H1 (cell line): ENCODE measurements around the gene CCDC138. TPM values are rescaled to one million over a fixed set of nuclear protein-coding genes. Genes with fewer than 3 reads are reported as not detected.

Experiments used
- CTCF ChIA-PET: fragments of 300-600 bp; sonication (Branson Sonifier 250); formaldehyde crosslinking; loops from one replicate; lab custom pipeline; 2021; ENCODE audit not compliant: partially characterized antibody; lab: Charles Lee
- POLR2A ChIA-PET: fragments of 300-600 bp; sonication (Branson Sonifier 250); formaldehyde crosslinking; loops from one replicate; lab custom pipeline; 2021; ENCODE audit warnings: inconsistent platforms; ENCODE audit not compliant: partially characterized antibody; lab: Charles Lee
- DNase-seq, 2 experiments: peaks; one replicate each; pipeline versions ENCODE4 v3.0.0 to v3.0.0-alpha.2; 2010 to 2022; ENCODE audit warnings: low spot score in 2 of 2, low read depth in 1 of 2, mixed read lengths in 1 of 2
- FAIRE-seq: peaks from 2 replicates; lab custom pipeline; 2011; peaks lifted over from hg19 to GRCh38; lab: Jason Lieb, UNC
- H2AFZ ChIP-seq: 2 replicates; pipeline ENCODE4 v1.8.1; 2012; ENCODE audit warnings: low read length, inconsistent platforms
- H2AK5ac ChIP-seq: 2 replicates; pipeline ENCODE4 v1.6.1; 2013; ENCODE audit warnings: low read depth, low read length
- H2BK120ac ChIP-seq: replicated peaks from 2 replicates; pipeline ENCODE3; 2013; ENCODE audit warnings: low read depth, low read length, inconsistent platforms
- H2BK12ac ChIP-seq: 2 replicates; pipeline ENCODE4 v1.6.1; 2013; ENCODE audit warnings: low read depth, low read length
- H2BK15ac ChIP-seq: 2 replicates; pipeline ENCODE4 v1.6.1; 2013; ENCODE audit warnings: low read length
- H2BK20ac ChIP-seq: 2 replicates; pipeline ENCODE4 v1.6.1; 2013; ENCODE audit warnings: low read length
- H2BK5ac ChIP-seq: 2 replicates; pipeline ENCODE4 v1.6.1; 2013; ENCODE audit warnings: low read depth, low read length
- H3K14ac ChIP-seq: 2 replicates; pipeline ENCODE4 v1.6.1; 2013; ENCODE audit warnings: inconsistent platforms; ENCODE audit not compliant: insufficient read length
- H3K18ac ChIP-seq: 2 replicates; pipeline ENCODE4 v1.6.1; 2013; ENCODE audit warnings: low read length; ENCODE audit errors: extremely low read depth
- H3K23ac ChIP-seq: 2 replicates; pipeline ENCODE4 v1.6.1; 2013; ENCODE audit warnings: inconsistent platforms; ENCODE audit not compliant: insufficient read length
- H3K23me2 ChIP-seq: 2 replicates; pipeline ENCODE4 v1.6.1; 2013; ENCODE audit warnings: low read depth, low read length
- H3K27ac ChIP-seq: 2 replicates; pipeline ENCODE4 v1.6.1; 2011; ENCODE audit warnings: low read depth, low read length, inconsistent platforms
- H3K27me3 ChIP-seq, 4 experiments: replicated peaks in 1 of 4; 1 replicate in 1 of 4; 2 replicates in 3 of 4; pipeline versions ENCODE4 v1.6.1 to v1.8.1; 2011 to 2013; ENCODE audit warnings: low read length in 3 of 4, mild to moderate bottlenecking in 3 of 4, inconsistent platforms in 2 of 4, mixed read lengths in 2 of 4, moderate library complexity in 1 of 4; ENCODE audit not compliant: control insufficient read depth in 3 of 4, insufficient read depth in 3 of 4; ENCODE audit errors: extremely low read depth in 1 of 4
- H3K36me3 ChIP-seq, 4 experiments: 2 replicates each; pipeline versions ENCODE4 v1.6.1 to v1.8.1; 2011 to 2013; ENCODE audit warnings: mild to moderate bottlenecking in 4 of 4, low read length in 3 of 4, moderate library complexity in 2 of 4, control low read depth in 1 of 4, inconsistent platforms in 1 of 4; ENCODE audit not compliant: insufficient read depth in 4 of 4, control insufficient read depth in 2 of 4
- H3K4ac ChIP-seq: replicated peaks from 2 replicates; pipeline ENCODE3; 2013; ENCODE audit warnings: low read length, low read depth, mixed read lengths, inconsistent platforms; ENCODE audit not compliant: insufficient read length
- H3K4me1 ChIP-seq, 4 experiments: replicated peaks in 1 of 4; 1 replicate in 1 of 4; 2 replicates in 3 of 4; pipeline versions ENCODE4 v1.6.1 to v1.8.1; 2011 to 2013; ENCODE audit warnings: low read length in 3 of 4, inconsistent platforms in 2 of 4, mixed read lengths in 1 of 4; ENCODE audit not compliant: insufficient read depth in 4 of 4, control insufficient read depth in 3 of 4
- H3K4me2 ChIP-seq, 2 experiments: 2 replicates each; pipeline versions ENCODE4 v1.6.1 to v1.8.1; 2011 to 2013; ENCODE audit warnings: low read depth in 2 of 2, low read length in 2 of 2, control low read depth in 1 of 2, inconsistent platforms in 1 of 2, mild to moderate bottlenecking in 1 of 2; ENCODE audit not compliant: insufficient read depth in 1 of 2
- H3K4me3 ChIP-seq, 4 experiments: fragments of 200-600, 300-600 bp in 1 of 4; sonication (generic), shearing (Covaris generic), sonication (Bioruptor Twin) in 1 of 4; 2 replicates each; pipeline versions ENCODE4 v1.5.1 to v1.8.1; 2011 to 2016; ENCODE audit warnings: low read length in 4 of 4, low read depth in 3 of 4, control low read depth in 2 of 4, inconsistent platforms in 2 of 4, mild to moderate bottlenecking in 2 of 4, mixed read lengths in 1 of 4, moderate library complexity in 1 of 4; ENCODE audit not compliant: insufficient read depth in 2 of 4; ENCODE audit errors: extremely low read depth in 1 of 4
- H3K56ac ChIP-seq: replicated peaks from 2 replicates; pipeline ENCODE3; 2013; ENCODE audit warnings: low read depth, mild to moderate bottlenecking, mixed read lengths, low read length, inconsistent platforms; ENCODE audit not compliant: insufficient read length
- H3K79me1 ChIP-seq: 2 replicates; pipeline ENCODE4 v1.6.1; 2013; ENCODE audit warnings: low read depth, low read length, control low read depth
- H3K79me2 ChIP-seq, 2 experiments: 2 replicates each; pipeline versions ENCODE4 v1.6.1 to v1.8.1; 2012 to 2013; ENCODE audit warnings: low read length in 2 of 2, mild to moderate bottlenecking in 2 of 2, inconsistent platforms in 1 of 2; ENCODE audit not compliant: insufficient read depth in 2 of 2, control insufficient read depth in 1 of 2
- H3K9ac ChIP-seq, 4 experiments: replicated peaks in 1 of 4; 1 replicate in 1 of 4; 2 replicates in 3 of 4; pipeline versions ENCODE4 v1.6.1 to v1.8.1; 2011 to 2013; ENCODE audit warnings: low read depth in 3 of 4, low read length in 3 of 4, control low read depth in 2 of 4, mild to moderate bottlenecking in 2 of 4, moderate library complexity in 2 of 4, inconsistent platforms in 1 of 4; ENCODE audit errors: extremely low read depth in 1 of 4
- H3K9me3 ChIP-seq, 2 experiments: 2 replicates each; pipeline versions ENCODE4 v1.6.1 to v1.8.1; 2012 to 2013; ENCODE audit warnings: mild to moderate bottlenecking in 2 of 2, moderate library complexity in 2 of 2, control low read depth in 1 of 2, inconsistent platforms in 1 of 2, low read depth in 1 of 2, low read length in 1 of 2, mixed read lengths in 1 of 2; ENCODE audit not compliant: insufficient read depth in 2 of 2
- H4K20me1 ChIP-seq, 2 experiments: replicated peaks in 1 of 2; 2 replicates each; pipeline versions ENCODE3 to v1.8.1; 2011 to 2013; ENCODE audit warnings: inconsistent platforms in 2 of 2, low read length in 2 of 2, mild to moderate bottlenecking in 1 of 2; ENCODE audit not compliant: insufficient read depth in 2 of 2, control insufficient read depth in 1 of 2
- H4K5ac ChIP-seq: 2 replicates; pipeline ENCODE4 v1.6.1; 2013; ENCODE audit warnings: low read length, low read depth, mixed read lengths, inconsistent platforms; ENCODE audit not compliant: insufficient read length
- H4K8ac ChIP-seq: 2 replicates; pipeline ENCODE4 v1.8.0; 2013; ENCODE audit warnings: mild to moderate bottlenecking, moderate library complexity, low read length, inconsistent platforms; ENCODE audit not compliant: insufficient read depth; ENCODE audit errors: extremely low read depth
- H4K91ac ChIP-seq: replicated peaks from 2 replicates; pipeline ENCODE3; 2013; ENCODE audit warnings: low read length, mixed read lengths, inconsistent platforms; ENCODE audit not compliant: insufficient read length
- CBX8 ChIP-seq: fragments of 300-800, 300-1000 bp; sonication (generic); IDR thresholded peaks from 2 replicates; pipeline ENCODE4 v1.7.1; 2016; ENCODE audit warnings: low read depth, low read length, borderline replicate concordance
- EZH2 ChIP-seq: fragments of 200-600 bp; sonication (generic); IDR thresholded peaks from 2 replicates; pipeline ENCODE4 v1.7.1; 2012; ENCODE audit warnings: low read depth, mild to moderate bottlenecking, moderate library complexity, low read length, inconsistent platforms; ENCODE audit not compliant: severe bottlenecking
- KDM5A ChIP-seq: fragments of 200-600 bp; IDR thresholded peaks from 2 replicates; pipeline ENCODE4 v1.7.1; 2012; ENCODE audit warnings: mild to moderate bottlenecking, low read length, inconsistent platforms, mixed read lengths
- PHF8 ChIP-seq: fragments of 200-600 bp; sonication (generic); conservative IDR thresholded peaks from 2 replicates; pipeline ENCODE4 v1.7.1; 2012; ENCODE audit warnings: low read depth, mild to moderate bottlenecking, inconsistent platforms, low read length, moderate library complexity
- RNF2 ChIP-seq: fragments of 200-900, 300-1000 bp; sonication (generic); IDR thresholded peaks from 2 replicates; pipeline ENCODE4 v1.7.1; 2016; ENCODE audit warnings: borderline replicate concordance, low read depth, mild to moderate bottlenecking, antibody characterized with exemption, low read length; ENCODE audit not compliant: poor library complexity, severe bottlenecking; ENCODE audit errors: missing control alignments
- SIN3A ChIP-seq, 2 experiments: IDR thresholded peaks in 1 of 2; conservative IDR thresholded peaks in 1 of 2; 2 replicates each; pipeline ENCODE4 v1.6.1; 2011 to 2012; ENCODE audit warnings: low read length in 2 of 2, improper control_type of control experiment in 1 of 2, low read depth in 1 of 2, mild to moderate bottlenecking in 1 of 2
- SIRT6 ChIP-seq: IDR thresholded peaks from one replicate; pipeline ENCODE4 v1.7.1; 2012; ENCODE audit warnings: low read length, inconsistent platforms
- SP2 ChIP-seq: IDR thresholded peaks from 2 replicates; pipeline ENCODE4 v1.6.1; 2012; ENCODE audit warnings: mild to moderate bottlenecking, low read length, inconsistent platforms
- TAF1 ChIP-seq: IDR thresholded peaks from 2 replicates; pipeline ENCODE4 v1.6.1; 2011; ENCODE audit warnings: mild to moderate bottlenecking, low read depth, low read length
- ZNF274 ChIP-seq: IDR thresholded peaks from 2 replicates; pipeline ENCODE4 v1.7.0; 2012; ENCODE audit warnings: low read length, borderline replicate concordance; ENCODE audit errors: extremely low read depth
- WGBS, 2 experiments: shearing (Covaris generic) in 1 of 2; methylation state at CpG; one replicate each; pipeline versions ENCODE4 v1.1.6 to v1.1.7; 2013 to 2015; ENCODE audit warnings: low lambda C conversion rate in 2 of 2, mixed read lengths in 2 of 2, inconsistent platforms in 1 of 2, low coverage in 1 of 2, missing lambda C conversion rate in 1 of 2; ENCODE audit not compliant: insufficient replicate concordance in 2 of 2, insufficient coverage in 1 of 2, insufficient read length in 1 of 2; ENCODE audit errors: extremely low coverage in 1 of 2, missing lambda C conversion rate in 1 of 2; 5-methylcytosine and 5-hydroxymethylcytosine counted together
- polyA plus RNA-seq, 7 experiments: library from polyadenylated mRNA; depleted of rRNA in 3 of 7; stranded (reverse) in 5 of 7; unstranded in 2 of 7; fragments of >200 nt in 5 of 7; fragments of 200-250 nt in 2 of 7; gene quantifications; 1 replicate in 5 of 7; 2 replicates in 1 of 7; 4 replicates in 1 of 7; pipeline versions ENCODE4 v1.2.1 to v1.2.3, GENCODE V29; 2011 to 2013; ENCODE audit warnings: missing spikeins in 2 of 7, mixed read lengths in 2 of 7
- total RNA-seq: library from RNA; stranded (reverse); fragmentation: NEBNext Ultra II Directional; extraction: Animal tissue kit (Norgen Biotek cat#: 25700); gene quantifications from 2 replicates; pipeline ENCODE4 v1.2.1, GENCODE V29; 2021

CCDC138 gene
- total and polyA plus RNA-seq, 2 of the 8 experiments (the other 6 are each of a cell fraction or from before 2014, with no cell fraction given) = 8.3 to 29.8 TPM

DNA sequence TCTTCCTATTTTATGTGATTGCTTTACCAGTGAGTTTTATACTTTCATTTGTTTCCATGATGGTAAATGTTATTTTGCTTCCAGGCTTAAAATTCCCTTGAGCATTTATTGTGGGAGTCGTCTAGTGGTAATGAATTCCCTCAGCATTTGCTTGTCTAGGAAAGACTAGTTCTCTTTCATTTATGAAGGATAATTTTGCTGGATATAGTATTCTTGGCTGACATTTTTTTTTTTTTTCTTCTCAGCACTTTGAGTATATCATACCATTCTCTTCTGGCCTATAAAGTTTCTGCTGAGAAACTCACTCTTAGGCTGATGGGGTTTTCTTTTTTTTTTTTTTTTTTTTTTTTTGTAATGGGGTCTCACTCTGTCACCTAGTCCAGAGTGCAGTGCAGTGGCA is 103.3 kb downstream of the CCDC138 start:
- Histone ChIP-seq H3K23me2 (no peaks in the 10 kb centered on the region), H3K14ac (no peak overlapping the region), H3K79me2 (no peaks in the 10 kb centered on the region), H2BK5ac (no peak overlapping the region), H3K36me3 (no peaks in the 10 kb centered on the region), H4K91ac (no peak overlapping the region), H4K8ac (no peak overlapping the region), H3K23ac (no peak overlapping the region), H3K4me1 (no peaks in the 10 kb centered on the region), H2BK20ac (no peak overlapping the region), H2AK5ac (no peak overlapping the region), H3K18ac (no peak overlapping the region), H2BK12ac (no peak overlapping the region), H3K27ac (no peak overlapping the region), H3K9ac (no peak overlapping the region), H4K20me1 (no peaks in the 10 kb centered on the region), H3K4ac (no peak overlapping the region), H3K27me3 (no peaks in the 10 kb centered on the region), H3K4me2 (no peak overlapping the region), H2BK15ac (no peak overlapping the region), H2BK120ac (no peak overlapping the region), H2AFZ (no peak overlapping the region), H3K56ac (no peak overlapping the region), H4K5ac (no peak overlapping the region), H3K4me3 (no peak overlapping the region), H3K79me1 (0 out of 2 replicates have a peak, but pooled peaks cover 3% of the 10 kb centered on the region), H3K9me3 (no peaks in the 10 kb centered on the region)
- 90% methylated on average over 1 of the region's 1 CpG; no CpG with 5 or more reads in 1 of the 2 experiments for WGBS, 2 experiments
- FAIRE-seq (no peak), DNase-seq (no peak)
- no peak for TF ChIP-seq CBX8
- no peak for TF ChIP-seq SP2
- no peak for TF ChIP-seq EZH2
- TF ChIP-seq SIRT6 = no peak
- TF ChIP-seq ZNF274 = no peak
- no peak for TF ChIP-seq RNF2
- TF ChIP-seq SIN3A (conservative IDR thresholded peaks at IDR 0.05 in 1 of 2, IDR thresholded peaks at IDR 0.05 in 1 of 2; ENCODE audit: low read depth in 1 of 2, low read length in 2 of 2) = no peak
- TF ChIP-seq PHF8 = no peak
- no peak for TF ChIP-seq KDM5A
- TF ChIP-seq TAF1 = no peak
- POLR2A ChIA-PET = no interaction called here
- CTCF ChIA-PET = no interaction called here
